ENCODE results near the gene SYK. TPM values are rescaled to one million over a fixed set of nuclear protein-coding genes. Genes with fewer than 3 reads are reported as not detected.

Gene SYK
- total RNA-seq, 4 donors from 2014 or later, result 6.7 to 22.2 (median 9.0) TPM

GRCh38 chr9:90867101-90867500 lies 65.5 kb downstream of the SYK start:
- Histone ChIP-seq H3K4me3 (no peak overlapping the region), H3K9me3 (no peaks in the 10 kb centered on the region), H3K4me1 (no peaks in the 10 kb centered on the region), H3K27ac (no peak overlapping the region), H3K36me3 (no peaks in the 10 kb centered on the region), H3K27me3 (no peaks in the 10 kb centered on the region)
- TF ChIP-seq POLR2A (IDR thresholded peaks at IDR 0.05) (no peak), CTCF (IDR thresholded peaks at IDR 0.05) (no peak)
- DNase-seq, result no peak
- intact Hi-C loops (cut with DNase I; ENCODE audit: low total_unique reads), result loop anchor here (10.0 kb wide), 1 partner anchor 1292 kb away; no protein-coding TSS in a partner anchor

- intact Hi-C loops (cut with DNase I; ENCODE audit: low total_unique reads), result loop anchor here (10.0 kb wide), 1 partner anchor 1294 kb away; no protein-coding TSS in a partner anchor
- Histone ChIP-seq H3K4me3 (no peak overlapping the region), H3K27me3 (no peaks in the 10 kb centered on the region), H3K9me3 (no peaks in the 10 kb centered on the region), H3K36me3 (no peaks in the 10 kb centered on the region), H3K4me1 (no peaks in the 10 kb centered on the region), H3K27ac (no peak overlapping the region)
- DNase-seq, result no peak
- no peak for TF ChIP-seq CTCF (IDR thresholded peaks at IDR 0.05)
- TF ChIP-seq POLR2A (IDR thresholded peaks at IDR 0.05), result no peak
Measured at GRCh38 chr9:90868555-90868954, 66.9 kb downstream of the SYK start.

GRCh38 chr9:90869361-90869760 lies 67.7 kb downstream of the SYK start:
- Histone ChIP-seq H3K4me3 (no peak overlapping the region), H3K27me3 (no peaks in the 10 kb centered on the region), H3K27ac (no peak overlapping the region), H3K4me1 (no peaks in the 10 kb centered on the region), H3K9me3 (no peaks in the 10 kb centered on the region), H3K36me3 (no peaks in the 10 kb centered on the region)
- DNase-seq, result no peak
- intact Hi-C loops (cut with DNase I; ENCODE audit: low total_unique reads), result loop anchor here (10.0 kb wide), 1 partner anchor 1295 kb away; no protein-coding TSS in a partner anchor
- no peak for TF ChIP-seq CTCF (IDR thresholded peaks at IDR 0.05)

- no peak overlapping the region for H3K4me3 ChIP-seq
- H3K27ac ChIP-seq, result no peak overlapping the region
- intact Hi-C loops (cut with DNase I; ENCODE audit: low total_unique reads), result no loop called here
- TF ChIP-seq POLR2A (IDR thresholded peaks at IDR 0.05) (no peak), CTCF (IDR thresholded peaks at IDR 0.05) (peak; percentile 68 to 78 (median 73))
- no peaks in the 10 kb centered on the region for H3K27me3 ChIP-seq
- no peaks in the 10 kb centered on the region for H3K9me3 ChIP-seq
- H3K4me1 ChIP-seq, result no peaks in the 10 kb centered on the region
- peak in 1 of 2 donors; percentile 31 for DNase-seq
- no peaks in the 10 kb centered on the region for H3K36me3 ChIP-seq
Measured at GRCh38 chr9:90870621-90871326, 69.2 kb downstream of the SYK start.

- Histone ChIP-seq H3K36me3 (no peaks in the 10 kb centered on the region), H3K27me3 (no peaks in the 10 kb centered on the region), H3K4me3 (no peak overlapping the region), H3K27ac (no peak overlapping the region), H3K9me3 (no peaks in the 10 kb centered on the region), H3K4me1 (no peaks in the 10 kb centered on the region)
- intact Hi-C loops (cut with DNase I; ENCODE audit: low total_unique reads), result no loop called here
- DNase-seq, result no peak
- TF ChIP-seq POLR2A (IDR thresholded peaks at IDR 0.05), result no peak
- no peak for TF ChIP-seq CTCF (IDR thresholded peaks at IDR 0.05)
Measured at GRCh38 chr9:90871327-90871935, 69.8 kb downstream of the SYK start.
